ENCODE measurements around the gene CAPZB.

- TF ChIP-seq CTCF (IDR thresholded peaks at IDR 0.05; ENCODE audit: low read length), result no peak
- no peak for TF ChIP-seq EZH2 (optimal IDR thresholded peaks at IDR 0.05; ENCODE audit: low read depth, low read length)
Observed at GRCh38 chr1:19309123-19309813, 176.1 kb downstream of the CAPZB start.
